NCI-H146 treated with DMSO at 0.1 percent for 48 hours (cell line): ENCODE measurements around the gene TXNRD3.

Source experiments
- DNase-seq: peaks from one replicate; lab custom pipeline; 2025; ENCODE audit not compliant: unreplicated experiment; lab: John Stamatoyannopoulos, UW

TXNRD3 gene

DNA sequence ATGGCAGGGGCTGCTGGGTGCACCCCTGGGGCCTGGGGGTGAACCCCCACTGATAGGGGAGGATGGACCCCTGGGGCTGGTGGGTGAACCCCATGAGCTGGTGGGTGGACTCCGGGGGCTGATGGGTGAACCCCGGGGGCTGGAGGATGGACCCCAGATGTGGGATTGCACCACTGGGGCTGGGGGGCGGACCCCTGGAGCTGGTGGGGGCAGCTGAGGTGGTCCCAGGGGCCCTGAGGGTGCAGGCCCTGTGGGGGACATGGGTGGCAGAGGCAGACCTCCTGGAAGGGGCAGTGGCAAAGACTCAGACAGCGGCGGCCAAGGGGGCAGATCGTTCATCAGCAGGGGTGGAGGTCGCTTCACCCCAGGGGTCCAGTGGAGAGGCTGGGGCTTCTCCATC, 17.4 kb upstream of the TXNRD3 start:
- DNase-seq, result no peak

DNA sequence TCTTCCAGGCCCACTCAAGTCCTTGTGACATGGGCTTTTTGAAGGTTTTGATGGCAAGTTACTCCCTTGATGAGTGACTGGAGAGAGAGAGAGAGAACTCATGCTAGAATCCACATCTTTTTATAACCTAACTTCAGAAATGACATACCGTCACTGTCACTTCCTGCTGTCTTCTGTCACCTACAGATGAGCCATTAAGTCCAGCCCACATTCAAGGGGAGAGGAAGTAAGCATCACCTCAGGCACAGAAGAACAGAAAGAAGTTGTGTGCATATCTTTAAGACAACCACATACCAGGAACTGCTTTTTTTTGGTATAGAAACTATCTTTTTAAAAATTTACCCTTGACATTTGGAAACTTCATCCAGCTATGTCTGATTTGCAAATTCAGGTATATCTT, 16.6 kb upstream of the TXNRD3 start:
- DNase-seq, result no peak

DNA sequence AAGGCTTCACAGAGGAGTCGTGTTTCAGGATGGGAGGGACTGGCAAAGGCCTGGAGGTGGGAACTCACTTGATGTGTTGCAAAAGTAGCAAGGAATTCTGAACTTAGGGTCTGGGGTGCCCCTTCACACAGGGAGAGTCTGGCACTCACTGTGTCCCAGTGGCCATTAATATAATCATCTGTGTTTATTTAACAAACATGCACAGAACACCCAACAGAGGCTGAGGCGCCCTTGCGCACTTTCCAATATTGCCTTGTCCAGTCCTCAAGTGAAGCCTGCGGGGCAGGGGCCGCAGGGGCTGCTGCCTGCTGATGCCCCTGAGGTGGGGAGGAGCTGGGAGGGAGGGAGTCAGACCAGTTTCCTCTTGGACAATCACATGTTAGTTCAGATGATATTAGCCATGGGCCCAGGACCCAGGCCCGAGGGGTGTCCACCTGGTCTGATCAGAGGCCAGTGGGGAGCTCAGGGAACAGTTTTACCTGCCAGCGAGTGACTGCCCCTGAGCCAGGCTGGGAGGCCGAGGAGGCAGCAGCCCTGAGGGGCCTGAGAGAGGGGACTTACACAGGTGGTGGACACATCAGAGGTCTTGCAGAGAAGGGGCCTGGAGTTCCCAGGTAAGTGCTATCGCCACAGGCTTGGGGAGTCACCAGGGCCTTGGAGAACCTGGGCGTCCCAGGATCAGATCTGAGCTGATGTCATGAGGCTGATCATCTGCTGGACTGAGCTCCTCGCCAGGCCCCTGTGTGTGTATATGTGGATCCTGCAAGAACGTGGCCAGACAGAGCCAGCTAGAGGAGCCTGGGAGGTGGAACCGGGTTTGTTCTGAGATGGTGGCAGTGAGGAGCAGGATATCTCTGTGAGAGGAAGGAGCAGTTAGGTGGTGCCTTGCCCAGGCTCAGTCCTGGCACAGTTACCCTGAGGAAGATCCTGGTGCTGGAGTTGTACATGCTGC, 13.8 kb upstream of the TXNRD3 start:
- no peak for DNase-seq

DNA sequence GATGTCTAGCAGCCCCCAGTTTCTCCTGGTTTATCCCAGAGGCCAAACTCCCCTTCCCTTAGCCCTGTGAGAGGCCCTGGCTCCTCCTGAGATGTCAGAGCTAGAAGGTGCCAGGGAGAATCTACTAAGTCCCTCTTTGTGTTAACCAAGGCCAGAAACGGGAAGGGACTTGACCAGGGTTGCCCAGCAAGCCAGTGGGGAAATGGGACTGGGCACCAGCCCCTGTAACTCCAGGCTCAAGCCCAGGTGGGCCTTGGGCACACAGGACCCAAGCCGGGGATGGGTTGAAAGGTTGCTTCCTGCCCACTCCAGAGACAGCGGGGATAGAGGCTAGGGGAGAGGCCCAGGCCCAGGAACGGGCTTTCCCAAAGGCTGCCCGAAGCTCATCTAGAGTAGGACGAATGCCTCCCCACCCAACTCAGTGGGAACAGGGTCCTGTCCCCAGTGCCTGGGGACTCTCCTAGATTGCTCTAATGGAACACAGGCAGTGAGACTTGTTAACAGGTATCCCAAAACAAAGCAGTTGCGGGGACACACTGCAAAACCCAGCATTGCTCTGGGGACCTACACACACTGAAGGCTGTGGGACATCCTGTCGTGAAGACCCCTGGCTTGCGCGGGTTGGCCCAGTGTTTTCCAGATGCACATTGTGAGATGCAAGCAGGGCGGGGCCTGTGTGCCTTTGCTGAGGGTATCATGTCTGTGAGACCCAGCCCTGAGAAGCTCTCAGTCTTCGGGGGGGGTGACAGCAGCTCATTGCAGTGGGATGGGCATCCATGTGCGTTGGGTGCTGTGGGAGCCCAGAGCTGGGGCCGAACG, 12.9 kb upstream of the TXNRD3 start:
- no peak for DNase-seq

DNA sequence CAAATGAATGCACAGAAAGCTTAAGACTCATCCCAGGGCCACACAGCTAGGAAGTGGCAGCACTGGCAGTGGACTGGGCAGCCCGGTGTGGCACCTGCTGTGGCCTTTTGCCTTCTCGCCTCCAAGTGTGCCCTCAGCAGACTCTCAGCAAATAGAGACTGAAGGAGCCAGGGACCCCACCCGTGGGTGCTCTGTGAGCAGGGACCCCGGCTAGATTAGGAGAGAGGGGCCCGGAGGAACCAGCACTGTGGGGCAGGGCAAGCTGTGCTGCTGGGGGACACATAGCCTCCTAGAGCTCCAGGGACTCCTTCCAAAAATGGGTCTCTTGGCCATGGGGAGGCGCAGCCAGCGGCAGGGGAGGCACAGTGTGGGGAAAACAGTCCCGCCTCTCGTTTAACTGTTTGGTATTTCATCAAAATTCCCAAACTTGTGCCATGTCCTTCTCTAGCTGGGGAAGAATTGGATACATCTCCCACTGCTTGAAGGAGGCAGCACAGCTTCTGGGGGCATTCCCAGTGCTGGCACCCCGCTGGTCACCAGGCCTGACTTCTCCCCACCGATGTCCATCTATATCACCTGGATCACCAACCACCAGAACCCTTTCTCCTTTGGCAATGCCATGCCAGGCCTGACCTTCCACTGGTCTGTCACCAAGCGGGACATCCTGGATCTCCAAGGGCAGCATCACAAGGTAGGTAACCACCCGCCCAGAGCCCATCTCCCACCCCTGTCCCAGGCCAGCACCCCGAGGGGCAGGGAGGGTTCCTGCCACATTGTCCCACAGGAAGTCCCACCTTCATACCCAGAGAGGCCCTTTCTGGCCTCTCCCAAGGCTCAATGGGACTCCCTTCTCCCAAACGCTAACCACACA, 12.0 kb upstream of the TXNRD3 start:
- no peak for DNase-seq

DNA sequence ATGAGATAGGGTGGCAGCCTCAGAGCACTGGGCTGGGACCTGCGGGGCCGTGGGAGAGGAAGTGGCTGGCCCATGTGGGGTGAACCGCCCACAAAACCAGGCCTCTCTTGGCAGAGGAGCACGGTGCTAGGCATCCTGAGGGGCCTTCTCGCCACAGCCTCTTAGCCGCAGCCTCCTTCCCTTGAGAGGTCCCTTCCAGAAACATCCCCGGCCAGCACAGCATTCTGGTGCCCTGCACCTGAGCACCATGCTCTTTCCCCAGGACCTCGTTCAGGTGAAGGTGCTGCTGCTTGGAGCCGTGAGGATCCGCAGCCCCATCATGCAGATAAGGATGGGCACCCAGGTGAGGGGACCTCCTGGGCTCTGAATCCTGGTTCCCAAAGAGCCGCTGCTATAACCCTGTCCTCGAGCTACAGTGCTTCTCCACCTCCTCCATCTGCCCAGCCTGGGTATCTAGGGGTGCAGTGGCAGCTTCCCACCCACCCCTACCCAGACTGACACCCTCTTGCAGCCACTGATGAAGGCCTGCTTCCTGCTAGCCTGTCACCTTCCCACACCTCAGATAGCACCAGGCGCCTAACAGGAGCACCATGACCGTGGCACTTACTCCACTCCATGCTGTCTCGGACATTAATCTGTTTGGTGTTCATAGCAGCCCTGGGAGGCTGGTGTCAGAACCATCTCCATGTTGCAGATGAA, 11.2 kb upstream of the TXNRD3 start:
- no peak for DNase-seq

DNA sequence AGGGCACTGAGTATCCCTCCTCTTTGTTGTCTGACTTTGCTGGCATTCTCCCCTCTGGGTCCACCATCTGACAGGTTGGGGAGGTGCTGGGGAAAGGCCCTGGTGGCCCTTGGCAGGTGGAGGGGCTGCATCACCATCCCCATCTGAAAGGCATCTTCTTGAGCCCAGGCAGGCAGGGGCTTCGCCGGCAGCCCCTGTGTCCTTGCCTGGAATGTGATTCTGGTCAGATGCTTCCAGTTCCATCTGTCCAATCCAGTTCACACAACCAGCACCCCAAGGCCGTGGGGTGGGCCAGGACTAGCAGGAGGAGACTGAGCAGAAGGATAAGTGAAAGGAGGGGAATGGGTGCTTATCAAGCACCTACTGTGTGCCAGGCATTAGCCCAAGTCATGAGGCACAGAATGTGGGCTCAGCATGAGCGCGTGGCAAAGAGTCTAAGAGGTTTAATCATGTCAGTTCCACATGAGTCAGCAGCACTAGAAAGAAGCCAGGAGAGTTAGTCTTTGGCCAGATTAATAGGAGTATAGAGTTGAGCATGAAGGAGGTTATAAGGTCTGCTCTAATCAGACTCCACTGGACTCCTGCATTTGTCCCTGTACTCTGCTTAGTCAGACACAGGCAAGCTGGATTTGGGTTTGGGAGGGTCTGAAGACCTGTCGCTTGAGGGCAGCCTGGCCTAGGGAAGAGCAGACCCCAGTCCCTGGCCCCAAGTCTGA, 10.5 kb upstream of the TXNRD3 start:
- DNase-seq, result no peak

DNA sequence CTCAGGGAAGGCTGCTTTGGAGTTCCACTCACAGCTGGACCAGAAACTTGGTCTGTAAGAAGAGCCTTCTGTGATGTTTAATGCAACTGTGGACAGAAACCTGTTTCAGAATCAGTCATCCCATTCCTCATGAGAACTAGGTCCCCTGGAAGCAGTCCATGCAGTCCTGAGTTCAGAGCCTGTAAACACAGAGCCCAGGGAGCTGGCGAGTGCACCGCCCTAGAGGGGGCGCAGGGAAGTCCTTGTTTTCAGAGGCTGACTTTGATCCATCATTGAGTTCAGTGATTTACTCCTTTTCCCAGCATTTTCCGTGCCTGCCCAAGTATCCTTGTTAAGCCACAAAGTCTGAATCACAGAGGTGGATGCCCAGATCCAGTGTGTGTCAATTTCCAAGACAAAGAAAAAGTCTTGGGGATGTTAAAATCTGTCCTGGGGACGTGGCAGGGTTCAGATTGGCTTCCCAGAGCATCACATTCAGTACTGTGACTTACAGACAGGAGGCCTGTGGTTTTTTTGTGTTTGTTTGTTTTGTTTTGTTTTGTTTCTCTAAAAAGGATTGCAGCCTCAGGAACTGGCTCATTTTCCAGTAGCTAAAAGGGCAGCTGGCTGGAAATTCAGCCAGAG, 9.8 kb upstream of the TXNRD3 start:
- no peak for DNase-seq

DNA sequence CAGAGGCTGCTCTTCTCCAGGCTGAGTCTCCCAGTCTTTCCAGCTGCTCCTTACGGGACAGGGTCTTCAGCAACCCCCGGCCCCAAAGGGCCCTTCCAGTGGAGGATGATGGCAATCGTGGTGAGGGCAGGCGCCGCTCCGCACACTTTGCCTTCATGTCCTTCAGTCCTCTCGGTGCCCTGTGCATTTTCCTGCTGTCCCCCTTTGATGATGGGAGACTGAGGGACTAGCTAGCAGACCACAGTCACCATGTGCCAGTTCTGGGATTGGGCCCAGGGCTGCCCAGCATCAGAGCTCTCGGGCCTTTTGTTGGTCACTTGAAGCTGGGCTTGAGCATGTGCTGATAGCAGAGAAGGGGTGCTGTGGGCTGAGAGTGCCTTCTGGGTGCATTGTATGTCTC, 8.8 kb upstream of the TXNRD3 start:
- DNase-seq, result no peak

DNA sequence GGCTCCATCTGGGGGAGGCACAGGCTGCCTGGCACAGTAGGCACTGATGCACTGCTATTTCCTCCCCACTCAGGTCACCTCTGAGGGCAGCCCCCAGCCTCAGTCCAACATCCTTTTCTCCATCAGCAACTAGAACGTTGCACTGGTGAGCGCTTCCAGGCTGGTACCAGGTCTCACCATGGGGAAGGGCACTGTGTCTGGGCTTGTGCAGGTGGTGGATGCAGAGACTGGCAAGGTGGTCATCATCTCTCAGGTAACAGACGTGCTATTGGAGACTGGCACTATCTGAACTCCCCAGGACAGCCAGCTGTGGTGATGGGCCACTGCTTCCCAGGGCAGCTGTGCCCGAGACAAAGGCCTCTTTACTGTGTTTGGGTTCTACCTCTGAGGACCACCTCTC, 8.3 kb upstream of the TXNRD3 start:
- DNase-seq, result no peak

DNA sequence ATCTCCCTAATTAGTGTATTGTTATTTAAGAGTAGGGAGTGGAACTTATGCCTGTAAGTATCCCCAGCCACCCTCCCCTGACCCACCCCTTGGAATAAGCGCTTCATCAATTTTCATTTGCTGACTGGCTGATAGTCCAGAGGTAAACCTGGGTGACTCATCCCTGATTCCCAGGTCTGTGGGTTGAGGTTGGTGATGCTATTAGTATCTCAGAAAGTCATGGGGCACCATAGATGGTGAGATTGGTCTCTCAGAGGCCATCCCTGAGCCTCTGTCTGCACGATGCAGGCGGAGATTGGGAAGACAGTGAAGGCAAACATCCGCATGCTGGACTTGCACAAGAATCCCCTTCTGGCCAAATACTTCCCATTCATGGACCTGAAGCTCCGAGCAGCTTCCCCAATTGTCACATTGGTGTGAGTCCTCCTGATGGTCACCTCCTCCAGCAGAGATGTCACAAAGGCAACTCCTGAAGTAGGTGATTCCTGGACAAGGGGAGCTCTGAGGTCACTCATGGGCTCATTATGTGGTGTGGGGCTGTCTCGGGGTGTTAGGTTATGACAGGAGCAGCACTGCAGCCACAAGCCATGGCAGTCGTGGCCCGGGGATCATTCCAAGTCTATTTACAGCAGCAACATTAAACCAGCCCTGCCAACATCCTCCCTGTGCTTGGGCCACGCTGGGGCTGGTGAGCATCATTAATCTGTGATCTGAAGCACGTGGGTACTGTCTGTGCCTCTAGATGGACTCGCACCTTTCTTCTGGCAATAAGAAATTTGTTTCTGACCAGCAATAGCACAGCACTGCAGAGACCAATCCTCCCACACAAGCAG, 6.8 kb upstream of the TXNRD3 start:
- no peak for DNase-seq

DNA sequence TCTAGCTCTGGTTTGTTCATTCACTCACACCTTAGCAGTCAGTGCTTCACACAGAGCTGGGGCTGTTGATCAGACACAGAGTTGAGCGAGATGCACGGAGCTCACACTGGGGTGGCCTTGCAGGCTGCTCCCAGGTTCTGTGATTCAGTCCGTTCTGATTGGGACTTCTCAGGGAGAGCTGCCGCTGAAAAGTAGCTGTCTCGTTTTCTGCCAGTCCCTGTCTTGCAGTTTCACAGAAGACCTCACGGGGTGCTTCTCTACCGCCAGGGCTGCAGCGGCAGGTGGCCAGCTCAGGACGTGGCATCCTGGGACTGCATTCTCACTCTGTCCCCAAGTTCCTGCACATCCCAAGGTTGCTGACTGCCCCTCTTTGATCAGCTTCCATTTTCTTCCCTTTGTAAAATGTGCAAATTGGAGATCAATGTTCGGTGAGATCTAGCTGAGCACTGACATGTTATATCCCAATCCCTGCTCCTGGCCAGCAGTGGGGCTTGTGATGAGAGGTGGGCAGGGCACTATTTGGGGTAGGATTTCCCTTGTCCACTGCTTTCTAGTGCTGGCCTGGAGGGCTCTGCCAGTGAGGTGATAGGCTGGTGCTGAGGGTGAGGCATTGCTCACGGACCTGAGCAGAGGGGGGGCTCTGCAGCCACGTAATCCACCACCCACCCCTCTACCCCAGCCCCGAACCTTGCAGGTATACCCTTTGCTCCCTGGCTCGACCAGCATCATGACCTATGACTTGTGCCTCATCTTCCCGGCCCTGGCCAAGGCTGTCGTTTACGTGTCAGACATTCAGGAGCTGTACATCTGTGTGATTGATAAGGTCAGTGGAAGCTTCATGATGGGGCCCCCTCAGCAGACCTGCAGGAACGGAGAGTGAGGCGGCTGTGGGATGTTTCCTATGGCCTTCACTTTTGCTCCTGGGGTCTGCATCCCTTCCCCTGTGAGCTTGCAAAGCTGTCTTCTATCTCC, 5.3 kb upstream of the TXNRD3 start:
- DNase-seq, result no peak

DNA sequence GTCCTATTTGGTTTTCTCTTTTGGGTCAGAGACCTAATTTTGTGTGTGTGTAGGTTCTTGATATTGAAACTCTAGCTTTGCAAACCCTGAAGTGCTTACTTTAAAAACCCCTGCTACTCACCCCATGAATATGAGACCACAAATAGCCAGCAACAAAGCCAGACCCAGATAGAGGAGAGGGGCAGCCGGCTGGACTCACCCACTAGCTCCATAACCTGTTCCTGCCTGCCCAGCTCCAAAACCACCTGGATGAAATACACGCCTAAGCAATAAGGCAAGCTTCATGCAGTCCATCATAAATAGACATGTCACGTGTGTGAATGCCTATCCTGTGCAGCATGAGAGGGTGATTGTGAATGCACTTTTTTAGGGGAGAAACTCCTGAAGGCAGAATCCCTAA, 3.7 kb upstream of the TXNRD3 start:
- no peak for DNase-seq

DNA sequence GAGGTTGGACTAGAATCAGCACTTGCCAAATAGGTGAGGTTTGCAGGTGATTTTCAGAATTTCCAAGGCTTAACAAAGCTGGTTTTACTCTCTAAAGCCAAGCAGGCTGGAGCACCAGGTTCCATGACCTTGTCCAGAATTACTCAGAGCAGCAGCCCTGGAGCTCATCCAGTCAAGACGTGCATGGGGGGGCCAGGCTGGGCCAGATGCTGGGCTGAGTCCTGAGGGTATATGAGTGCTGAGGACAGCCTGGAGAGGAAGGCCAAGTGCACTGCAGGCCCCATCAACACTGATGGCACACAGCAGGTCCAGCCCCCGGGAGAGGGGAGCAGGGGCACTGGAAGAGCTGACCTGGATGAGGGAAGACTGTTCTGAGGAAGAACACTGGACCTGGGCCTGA, 3.0 kb upstream of the TXNRD3 start:
- no peak for DNase-seq

DNA sequence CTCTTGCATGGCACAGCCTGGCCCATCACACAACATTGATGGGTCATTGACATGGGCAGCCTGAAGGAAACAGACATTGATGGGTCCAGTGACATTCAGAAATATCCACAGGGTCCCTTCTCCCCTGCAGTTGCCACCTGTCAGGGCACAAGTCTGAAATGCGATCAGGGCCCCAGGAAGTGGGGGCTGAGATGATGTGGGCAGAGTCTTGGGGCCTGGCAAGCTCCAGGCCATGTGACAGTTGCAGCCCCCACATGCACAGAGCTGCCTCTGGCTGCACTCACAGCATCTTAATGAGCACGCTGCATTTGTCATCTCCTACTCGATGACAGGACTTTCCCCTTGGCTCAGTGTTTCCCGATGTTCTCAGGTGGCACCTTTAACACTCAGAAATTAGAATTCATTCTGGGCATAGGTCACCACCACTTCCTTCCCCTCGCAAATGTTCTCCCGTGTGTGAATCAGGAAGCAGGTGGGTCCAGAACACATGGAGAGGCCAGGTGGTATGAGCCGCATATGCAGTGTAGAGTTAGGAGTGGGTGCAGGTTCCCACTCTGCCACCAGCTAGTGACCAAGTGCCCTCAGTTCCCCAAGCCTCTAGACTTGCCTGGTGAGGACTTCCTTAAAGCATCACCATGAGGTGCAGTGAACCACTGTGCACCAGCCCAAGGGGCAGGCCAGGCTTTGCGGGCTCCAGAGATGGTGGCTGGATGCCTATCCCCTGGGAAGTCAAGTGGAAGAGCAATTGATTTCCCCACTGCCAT, 1.6 kb upstream of the TXNRD3 start:
- no peak for DNase-seq

DNA sequence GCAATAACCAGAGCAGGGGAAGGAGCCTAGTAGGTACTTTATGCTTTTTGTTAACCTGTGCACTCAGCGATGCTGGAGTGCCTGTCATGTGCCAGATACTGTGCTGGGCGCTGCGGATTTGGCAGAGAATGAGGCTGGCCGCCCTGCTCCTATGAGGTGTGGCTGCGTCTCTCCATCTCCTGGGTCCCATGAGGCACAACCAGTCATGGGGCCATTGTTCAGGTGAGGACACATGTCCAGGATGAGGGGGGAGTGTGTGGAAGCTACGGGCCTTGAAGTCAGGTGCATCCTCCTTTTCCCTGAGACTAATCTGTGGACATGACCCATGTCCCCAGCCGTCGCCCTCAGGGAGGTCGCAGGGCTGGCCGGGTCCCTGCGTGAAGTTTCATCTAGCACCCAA, 963 bp upstream of the TXNRD3 start:
- no peak for DNase-seq
